Peyer's patch (tissue), 4 donors: ENCODE data around the gene CASQ2.

Experiments used
- CTCF ChIP-seq, 6 experiments: fragments of 450-650 bp in 4 of 6; fragments of 200-600 bp in 2 of 6; sonication (generic) in 1 of 6; IDR thresholded peaks; one replicate each; pipeline ENCODE4 v1.5.1; 2017 to 2019; ENCODE audit warnings: antibody characterized with exemption in 6 of 6, mild to moderate bottlenecking in 3 of 6, moderate library complexity in 1 of 6
- POLR2A ChIP-seq, 2 donors: fragments of 450-650 bp; IDR thresholded peaks; one replicate each; pipeline ENCODE4 v1.5.1; 2017; ENCODE audit warnings: antibody characterized with exemption in 2 of 2, mild to moderate bottlenecking in 2 of 2, moderate library complexity in 2 of 2

GRCh38 chr1:115677565-115677964 lies 90.9 kb downstream of the CASQ2 start:
- TF ChIP-seq CTCF (IDR thresholded peaks at IDR 0.05) (no peak), POLR2A (IDR thresholded peaks at IDR 0.05) (no peak)
